PFSK-1 (cell line): ENCODE results near the gene EGLN2.

Experiments
- FOXP2 ChIP-seq: optimal IDR thresholded peaks from 2 replicates; pipeline ENCODE3; 2011; ENCODE audit warnings: borderline replicate concordance, control low read depth, inconsistent platforms; ENCODE audit not compliant: insufficient read depth; ENCODE audit errors: extremely low read length, extremely low read depth
- POLR2AphosphoS5 ChIP-seq: IDR thresholded peaks from 2 replicates; pipeline ENCODE4 v1.6.1; 2012; ENCODE audit warnings: low read depth, mild to moderate bottlenecking, control low read depth, low read length, moderate library complexity
- REST ChIP-seq, 2 experiments: IDR thresholded peaks; 2 replicates each; pipeline versions ENCODE4 v1.6.1 to v1.8.0; 2011 to 2012; ENCODE audit warnings: low read depth in 2 of 2, low read length in 2 of 2, control low read depth in 1 of 2, inconsistent platforms in 1 of 2, mild to moderate bottlenecking in 1 of 2, moderate library complexity in 1 of 2; ENCODE audit not compliant: insufficient read depth in 1 of 2
- SIN3A ChIP-seq: IDR thresholded peaks from 2 replicates; pipeline ENCODE4 v1.6.1; 2012; ENCODE audit warnings: mild to moderate bottlenecking, low read length, moderate library complexity, borderline replicate concordance; ENCODE audit not compliant: insufficient read depth
- TAF1 ChIP-seq: IDR thresholded peaks from 2 replicates; pipeline ENCODE4 v1.6.1; 2012; ENCODE audit warnings: low read length, control low read depth, borderline replicate concordance; ENCODE audit not compliant: insufficient read depth

GRCh38 chr19:40798683-40799557, at the start of gene EGLN2:
- TF ChIP-seq SIN3A (no peak), REST (IDR thresholded peaks at IDR 0.05; ENCODE audit: insufficient read depth in 1 of 2, low read depth in 2 of 2, low read length in 2 of 2) (no peak), POLR2AphosphoS5 (no peak; the same call in none of the 2 replicates), TAF1 (peak; percentile 53; the same call in 1 of the 2 replicates), FOXP2 (peak; percentile 74)
